SW480 (cell line): ENCODE measurements around the gene SNRPD3.
"Not testable (repeated sequence)": the region's sequence is repeated elsewhere in the genome, so short reads cannot be mapped to it uniquely, and the experiment has no call there.

Experiments used
- DNase-seq: peaks from one replicate; pipeline ENCODE4 v3.0.0-alpha.2; 2016; ENCODE audit warnings: low spot score

Gene SNRPD3

GRCh38 chr22:24592058-24592850 is 36.5 kb downstream of the SNRPD3 start:
- no peak for DNase-seq

- peak; percentile 49 for DNase-seq
Observed at GRCh38 chr22:24592851-24593558, 37.2 kb downstream of the SNRPD3 start, which contains the start of gene LRRC75B. LRRC75B (minus strand) TSS chr22:24593073; CDS start chr22:24593039, 34 bp downstream.

GRCh38 chr22:24593559-24593835 is 37.7 kb downstream of the SNRPD3 start:
- not testable (repeated sequence) for DNase-seq

- DNase-seq = no peak
Observed at GRCh38 chr22:24593836-24594568, 38.2 kb downstream of the SNRPD3 start.

- DNase-seq = no peak
Observed at GRCh38 chr22:24594569-24595120, 38.8 kb downstream of the SNRPD3 start.

- no peak for DNase-seq
Observed at GRCh38 chr22:24595228-24595627, 39.4 kb downstream of the SNRPD3 start.

GRCh38 chr22:24595863-24596262 is 40.1 kb downstream of the SNRPD3 start:
- no peak for DNase-seq

- not testable (repeated sequence) for DNase-seq
Observed at GRCh38 chr22:24597076-24597475, 41.3 kb downstream of the SNRPD3 start.

GRCh38 chr22:24599514-24599913 is 43.7 kb downstream of the SNRPD3 start:
- no peak for DNase-seq

- DNase-seq = not testable (repeated sequence)
Observed at GRCh38 chr22:24599958-24600715, 44.3 kb downstream of the SNRPD3 start.

GRCh38 chr22:24601217-24602104 is 45.7 kb downstream of the SNRPD3 start:
- no peak for DNase-seq

GRCh38 chr22:24602105-24602749 is 46.4 kb downstream of the SNRPD3 start:
- DNase-seq = not testable (repeated sequence)

- DNase-seq = not testable (repeated sequence)
Observed at GRCh38 chr22:24602847-24603769, 47.3 kb downstream of the SNRPD3 start, which contains the start of gene GGT1. GGT1 (plus strand) TSS chr22:24603193; CDS start chr22:24611082, 7,889 bp downstream.

GRCh38 chr22:24603770-24604629 is 48.2 kb downstream of the SNRPD3 start:
- not testable (repeated sequence) for DNase-seq

- not testable (repeated sequence) for DNase-seq
Observed at GRCh38 chr22:24606340-24606739, 50.5 kb downstream of the SNRPD3 start.

- DNase-seq = not testable (repeated sequence)
Observed at GRCh38 chr22:24607429-24607983, 51.7 kb downstream of the SNRPD3 start.

- not testable (repeated sequence) for DNase-seq
Observed at GRCh38 chr22:24608327-24608726, 52.5 kb downstream of the SNRPD3 start.
